Smooth muscle cell (in vitro differentiated cells): ENCODE results near the gene ALDH1A1. TPM values are rescaled to one million over a fixed set of nuclear protein-coding genes. Genes with fewer than 3 reads are reported as not detected.

Experiments used
- DNase-seq: peaks from one replicate; lab custom pipeline; 2025; ENCODE audit not compliant: unreplicated experiment; lab: John Stamatoyannopoulos, UW
- H2AFZ ChIP-seq: fragments of 200-600 bp; sonication (generic); 2 replicates; pipeline ENCODE4 v1.6.0; 2016; ENCODE audit warnings: antibody characterized with exemption, low read depth, mild to moderate bottlenecking
- H3F3A ChIP-seq: fragments of 200-600 bp; sonication (generic); 2 replicates; pipeline ENCODE4 v1.6.0; 2017; ENCODE audit warnings: antibody characterized with exemption, low read depth
- H3K27ac ChIP-seq: fragments of 200-600 bp; sonication (generic); 2 replicates; pipeline ENCODE4 v1.5.1; 2016; ENCODE audit warnings: low read depth, mild to moderate bottlenecking
- H3K27me3 ChIP-seq: fragments of 200-600 bp; sonication (generic); 2 replicates; pipeline ENCODE4 v1.6.1; 2016; ENCODE audit warnings: low read depth, mild to moderate bottlenecking
- H3K36me3 ChIP-seq: fragments of 200-600 bp; sonication (generic); 2 replicates; pipeline ENCODE4 v1.5.1; 2016; ENCODE audit warnings: low read depth
- H3K4me1 ChIP-seq: fragments of 200-600 bp; sonication (generic); 2 replicates; pipeline ENCODE4 v1.5.1; 2016; ENCODE audit warnings: low read depth
- H3K4me2 ChIP-seq: fragments of 200-600 bp; sonication (generic); 2 replicates; pipeline ENCODE4 v1.6.0; 2016; ENCODE audit warnings: mild to moderate bottlenecking
- H3K4me3 ChIP-seq: fragments of 200-600 bp; sonication (generic); 2 replicates; pipeline ENCODE4 v1.5.1; 2016; ENCODE audit warnings: mild to moderate bottlenecking
- H3K79me2 ChIP-seq: fragments of 200-600 bp; sonication (generic); 2 replicates; pipeline ENCODE4 v1.6.0; 2016; ENCODE audit warnings: low read depth, mild to moderate bottlenecking
- H3K9ac ChIP-seq: fragments of 200-600 bp; sonication (generic); 2 replicates; pipeline ENCODE4 v1.6.0; 2016; ENCODE audit warnings: low read depth
- H3K9me3 ChIP-seq: fragments of 200-600 bp; sonication (generic); replicated peaks from 2 replicates; pipeline ENCODE4 v1.5.1; 2016; ENCODE audit warnings: low read depth
- H4K20me1 ChIP-seq: fragments of 200-600 bp; sonication (generic); 2 replicates; pipeline ENCODE4 v1.6.0; 2016; ENCODE audit warnings: low read depth
- CTCF ChIP-seq: fragments of 200-600 bp; sonication (generic); IDR thresholded peaks from 2 replicates; pipeline ENCODE4 v1.5.1; 2017; ENCODE audit warnings: borderline replicate concordance, mild to moderate bottlenecking, antibody characterized with exemption; ENCODE audit not compliant: insufficient read depth, poor library complexity, severe bottlenecking
- WGBS: methylation state at CpG from one replicate; pipeline ENCODE4 v1.1.7; 2016; ENCODE audit warnings: low lambda C conversion rate; 5-methylcytosine and 5-hydroxymethylcytosine counted together
- polyA plus RNA-seq: library from polyadenylated mRNA; unstranded; fragments of >200 nt; fragmentation: Nextera tagmentation; extraction: Ambion mirVana; gene quantifications from 2 replicates; pipeline ENCODE4 v1.2.1, GENCODE V29; 2016
- total RNA-seq: library from RNA; depleted of rRNA; stranded (reverse); fragments of >200 nt; gene quantifications from 2 replicates; pipeline ENCODE4 v1.2.3, GENCODE V29; 2014

The ALDH1A1 gene
- total and polyA plus RNA-seq, 2 experiments from 2014 or later: 0.07 to 0.09 TPM

GRCh38 chr9:72882117-72882775 is 70.6 kb downstream of the ALDH1A1 start:
- Histone ChIP-seq H3K4me1 (no peaks in the 10 kb centered on the region), H3K4me3 (no peak overlapping the region), H2AFZ (no peak overlapping the region), H3K27ac (no peak overlapping the region), H3K4me2 (no peak overlapping the region), H3K9ac (no peak overlapping the region), H4K20me1 (no peaks in the 10 kb centered on the region), H3F3A (no peaks in the 10 kb centered on the region), H3K79me2 (no peaks in the 10 kb centered on the region), H3K9me3 (no peaks in the 10 kb centered on the region), H3K27me3 (no peaks in the 10 kb centered on the region), H3K36me3 (no peaks in the 10 kb centered on the region)
- DNase-seq: no peak
- WGBS: 94% methylated on average over 6 of the region's 6 CpGs
- TF ChIP-seq CTCF: no peak

DNA sequence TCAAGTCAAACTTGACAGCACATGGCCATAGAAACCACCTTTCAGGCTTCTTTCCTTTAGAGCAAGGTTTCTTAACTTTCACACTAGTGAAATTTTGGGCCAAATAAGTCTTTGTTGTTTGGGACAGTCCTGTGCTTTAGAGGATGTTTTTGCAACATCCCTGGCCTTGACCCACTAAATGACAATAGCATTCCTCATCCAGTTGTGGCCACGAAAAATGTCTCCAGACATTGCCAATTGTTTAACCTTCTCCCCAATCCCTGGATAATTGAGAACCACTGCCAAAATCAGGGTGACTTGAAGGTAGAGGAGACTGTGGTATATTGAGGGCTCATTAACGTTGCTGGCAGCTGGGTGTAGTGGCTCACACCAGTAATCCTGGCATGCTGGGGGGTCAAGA is 72.0 kb downstream of the ALDH1A1 start:
- Histone ChIP-seq H4K20me1 (no peaks in the 10 kb centered on the region), H2AFZ (no peak overlapping the region), H3K27me3 (no peaks in the 10 kb centered on the region), H3K27ac (no peak overlapping the region), H3K4me3 (no peak overlapping the region), H3K36me3 (no peaks in the 10 kb centered on the region), H3K4me1 (no peaks in the 10 kb centered on the region), H3K4me2 (no peak overlapping the region), H3K9me3 (no peaks in the 10 kb centered on the region), H3F3A (no peaks in the 10 kb centered on the region), H3K79me2 (no peaks in the 10 kb centered on the region), H3K9ac (no peak overlapping the region)
- 86% methylated on average over 2 of the region's 2 CpGs for WGBS
- no peak for DNase-seq
- TF ChIP-seq CTCF: no peak

GRCh38 chr9:72875221-72875620 is 77.6 kb downstream of the ALDH1A1 start:
- Histone ChIP-seq H3F3A (no peaks in the 10 kb centered on the region), H3K79me2 (no peaks in the 10 kb centered on the region), H3K4me1 (no peaks in the 10 kb centered on the region), H2AFZ (no peak overlapping the region), H3K36me3 (no peaks in the 10 kb centered on the region), H3K27me3 (no peaks in the 10 kb centered on the region), H3K27ac (no peak overlapping the region), H4K20me1 (no peaks in the 10 kb centered on the region), H3K9me3 (no peaks in the 10 kb centered on the region), H3K4me2 (no peak overlapping the region), H3K9ac (no peak overlapping the region), H3K4me3 (no peak overlapping the region)
- no peak for TF ChIP-seq CTCF
- DNase-seq: no peak

DNA sequence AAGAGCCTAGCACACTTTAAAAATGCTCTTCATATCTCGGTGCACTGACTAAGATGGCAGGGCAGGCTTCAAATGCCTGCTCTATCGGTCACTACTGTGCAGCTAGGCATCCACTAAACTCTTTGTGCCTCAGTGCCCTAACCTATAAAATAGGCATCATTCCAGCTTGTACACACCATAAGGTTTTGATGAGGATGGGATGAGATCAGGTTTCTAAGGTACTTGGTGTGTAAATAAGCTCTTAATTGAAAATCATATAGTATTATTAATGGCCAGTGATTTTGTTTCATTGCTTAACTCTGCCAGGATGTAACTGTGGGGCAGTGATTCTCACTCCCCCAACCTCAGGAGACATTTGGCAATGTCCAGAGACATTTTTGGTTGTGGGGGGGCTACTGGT is 78.5 kb downstream of the ALDH1A1 start:
- H3K79me2 ChIP-seq: no peaks in the 10 kb centered on the region
- no peak overlapping the region for H3K27ac ChIP-seq
- 85% methylated on average over 2 of the region's 2 CpGs for WGBS
- TF ChIP-seq CTCF: no peak
- no peak overlapping the region for H3K4me2 ChIP-seq
- H3F3A ChIP-seq: no peaks in the 10 kb centered on the region
- H3K36me3 ChIP-seq: no peaks in the 10 kb centered on the region
- DNase-seq: no peak
- H3K4me1 ChIP-seq: no peaks in the 10 kb centered on the region
- H4K20me1 ChIP-seq: no peaks in the 10 kb centered on the region
- no peaks in the 10 kb centered on the region for H3K27me3 ChIP-seq
- no peak overlapping the region for H3K9ac ChIP-seq
- H3K4me3 ChIP-seq: no peak overlapping the region
- H3K9me3 ChIP-seq: no peaks in the 10 kb centered on the region
- no peak overlapping the region for H2AFZ ChIP-seq
